ENCODE measurements around the gene CHL1.

- TF ChIP-seq CTCF (IDR thresholded peaks at IDR 0.05) (no peak), POLR2A (IDR thresholded peaks at IDR 0.05) (no peak)
Measured at GRCh38 chr3:229183-229661, 32.7 kb downstream of the CHL1 start.

Measured in uterus (tissue), 2 donors.